Kidney (tissue), 14 donors: ENCODE measurements around the gene SWT1. TPM values are rescaled to one million over a fixed set of nuclear protein-coding genes. Genes with fewer than 3 reads are reported as not detected.
"Not testable (repeated sequence)": the region's sequence is repeated elsewhere in the genome, so short reads cannot be mapped to it uniquely, and the experiment has no call there.

Experiments used
- DNase-seq, 5 donors: peaks; one replicate each; pipeline ENCODE4 v3.0.0-alpha.2; 2013 to 2020
- FAIRE-seq: peaks from 2 replicates; lab custom pipeline; 2012; peaks lifted over from hg19 to GRCh38; lab: Jason Lieb, UNC
- H3K27ac ChIP-seq, 2 donors: one replicate each; pipeline ENCODE4 v1.7.0; 2013; ENCODE audit warnings: low read depth in 2 of 2, low read length in 2 of 2, inconsistent platforms in 1 of 2
- H3K27me3 ChIP-seq: one replicate; pipeline ENCODE4 v1.7.1; 2013; ENCODE audit warnings: low read length, inconsistent platforms; ENCODE audit not compliant: control insufficient read depth, insufficient read depth
- H3K36me3 ChIP-seq, 3 donors: one replicate each; pipeline versions ENCODE4 v1.7.0 to v1.7.1; 2013; ENCODE audit warnings: low read length in 3 of 3, control low read depth in 1 of 3, inconsistent platforms in 1 of 3; ENCODE audit not compliant: insufficient read depth in 3 of 3, control insufficient read depth in 2 of 3
- H3K4me1 ChIP-seq, 3 donors: one replicate each; pipeline versions ENCODE4 v1.7.0 to v1.7.1; 2013; ENCODE audit warnings: low read length in 3 of 3, inconsistent platforms in 1 of 3, low read depth in 1 of 3; ENCODE audit not compliant: control insufficient read depth in 2 of 3, insufficient read depth in 2 of 3
- H3K4me3 ChIP-seq, 3 donors: one replicate each; pipeline versions ENCODE4 v1.7.0 to v1.8.1; 2013; ENCODE audit warnings: low read length in 3 of 3, control low read depth in 1 of 3, inconsistent platforms in 1 of 3
- H3K9ac ChIP-seq, 3 donors: one replicate each; pipeline versions ENCODE4 v1.7.0 to v1.7.1; 2013; ENCODE audit warnings: low read length in 3 of 3, control low read depth in 1 of 3, inconsistent platforms in 1 of 3
- H3K9me3 ChIP-seq, 3 donors: one replicate each; pipeline versions ENCODE4 v1.7.0 to v1.7.1; 2013; ENCODE audit warnings: low read length in 3 of 3, control low read depth in 1 of 3, inconsistent platforms in 1 of 3; ENCODE audit not compliant: control insufficient read depth in 2 of 3, insufficient read depth in 1 of 3
- CTCF ChIP-seq: IDR thresholded peaks from 3 replicates; pipeline ENCODE4 v1.5.1; 2012; ENCODE audit warnings: mild to moderate bottlenecking, moderate library complexity, borderline replicate concordance; ENCODE audit not compliant: insufficient read depth; ENCODE audit errors: extremely low read depth
- intact Hi-C: fragments of 100-400 bp; cut with DNase I; formaldehyde crosslinking; loops from one replicate; pipeline ENCODE4 v1.11.1; 2022
- polyA plus RNA-seq: library from polyadenylated mRNA; stranded (reverse); fragments of 350-450 nt; fragmentation: Illumina TruSeq; extraction: RNeasy Lipid Tissue Mini Kit (QIAGEN cat#74804); gene quantifications from one replicate; pipeline ENCODE4 v1.2.3, GENCODE V29; 2014; ENCODE audit warnings: low read depth, low replicate concordance; ENCODE audit not compliant: insufficient read depth
- total RNA-seq: library from RNA; stranded (reverse); fragmentation: NEBNext Ultra II Directional; extraction: Animal tissue kit (Norgen Biotek cat#: 25700); gene quantifications from one replicate; pipeline ENCODE4 v1.2.1, GENCODE V29; 2021
- donor health status: control.
- donor health status: control.
- donor health status: control.
- donor health status: control.
- donor health status: control.
- donor health status: DM: yes; HTN: yes; CAD: no.
- donor health status: Normal renal cell carcinoma (clear cell type).

Gene SWT1
- total and polyA plus RNA-seq, 2 donors from 2014 or later, result 2.9 to 6.5 TPM

GRCh38 chr1:185170291-185170848 is 13.4 kb downstream of the SWT1 start:
- intact Hi-C loops, result loop anchor here (10.0 kb wide), 1 partner anchor 366 kb away; no protein-coding TSS in a partner anchor
- H3K4me3 ChIP-seq, result no peak overlapping the region
- no peaks in the 10 kb centered on the region for H3K4me1 ChIP-seq
- no peak for FAIRE-seq
- peak in 4 of 5 donors; percentile 57 to 90 (median 74) for DNase-seq
- peaks cover 0 to 19% (median 3%) of the 10 kb centered on the region in 3 donors for H3K36me3 ChIP-seq
- H3K9me3 ChIP-seq, result no peaks in the 10 kb centered on the region
- H3K27me3 ChIP-seq, result no peaks in the 10 kb centered on the region
- TF ChIP-seq CTCF, result peak; percentile 49
- no peak overlapping the region for H3K27ac ChIP-seq
- no peak overlapping the region for H3K9ac ChIP-seq

- Histone ChIP-seq H3K4me3 (no peak overlapping the region), H3K9ac (no peak overlapping the region), H3K9me3 (no peaks in the 10 kb centered on the region), H3K36me3 (peaks cover 0 to 4% (median 0%) of the 10 kb centered on the region in 3 donors), H3K27ac (no peak overlapping the region), H3K27me3 (no peaks in the 10 kb centered on the region), H3K4me1 (no peaks in the 10 kb centered on the region)
- no peak for TF ChIP-seq CTCF
- intact Hi-C loops, result no loop called here
- DNase-seq, result no peak
- no peak for FAIRE-seq
These were observed 36.8 kb downstream of the SWT1 start for GRCh38 chr1:185193756-185194155.

GRCh38 chr1:185198712-185199111 is 41.7 kb downstream of the SWT1 start:
- H3K9ac ChIP-seq, H3K27me3 ChIP-seq, FAIRE-seq, DNase-seq, H3K4me1 ChIP-seq, intact Hi-C loops, H3K36me3 ChIP-seq, H3K4me3 ChIP-seq, H3K27ac ChIP-seq, H3K9me3 ChIP-seq: not testable (repeated sequence)

GRCh38 chr1:185200889-185201288 is 43.9 kb downstream of the SWT1 start:
- intact Hi-C loops, result no loop called here
- no peak for TF ChIP-seq CTCF
- FAIRE-seq (no peak), DNase-seq (no peak)
- H3K27ac ChIP-seq, result no peak overlapping the region
- no peaks in the 10 kb centered on the region for H3K9me3 ChIP-seq
- H3K4me3 ChIP-seq, result no peak overlapping the region
- no peak overlapping the region for H3K9ac ChIP-seq
- no peaks in the 10 kb centered on the region for H3K4me1 ChIP-seq
- H3K36me3 ChIP-seq, result no peaks in the 10 kb centered on the region
- H3K27me3 ChIP-seq, result no peaks in the 10 kb centered on the region
